GM21529 (cell line): ENCODE data around the gene SMG9.
A peak's percentile ranks its signal among the peaks of the same experiment; 100 is the strongest.

ENCODE experiments used
- ATAC-seq: cut with Tn5 transposase; IDR thresholded peaks from one replicate; pipeline ENCODE4 v1.9.1; 2021; ENCODE audit not compliant: unreplicated experiment

Gene SMG9

GRCh38 chr19:43754503-43755255 is at the start of gene SMG9:
Gene SMG9 (minus strand): TSS chr19:43754962. CDS start chr19:43750741, 4,221 bp downstream.
- ATAC-seq = peak; percentile 51

GRCh38 chr19:43804432-43804831 is 49.7 kb upstream of the SMG9 start:
- ATAC-seq = no peak

GRCh38 chr19:43802216-43802951 is 47.6 kb upstream of the SMG9 start, which contains the start of gene LYPD5:
Gene LYPD5 (minus strand): TSS chr19:43802447. CDS start chr19:43802380, 67 bp downstream.
- no peak for ATAC-seq

- ATAC-seq = no peak
Observed at GRCh38 chr19:43799502-43800142, 44.9 kb upstream of the SMG9 start.

- ATAC-seq = no peak
Observed at GRCh38 chr19:43798546-43799409, 44.0 kb upstream of the SMG9 start.

- no peak for ATAC-seq
Observed at GRCh38 chr19:43798026-43798545, 43.3 kb upstream of the SMG9 start.

- no peak for ATAC-seq
Observed at GRCh38 chr19:43797556-43797955, 42.8 kb upstream of the SMG9 start.

- no peak for ATAC-seq
Observed at GRCh38 chr19:43797118-43797517, 42.4 kb upstream of the SMG9 start.

GRCh38 chr19:43790587-43790986 is 35.8 kb upstream of the SMG9 start:
- ATAC-seq = no peak

GRCh38 chr19:43789029-43789428 is 34.3 kb upstream of the SMG9 start:
- no peak for ATAC-seq

- ATAC-seq = no peak
Observed at GRCh38 chr19:43786665-43787064, 31.9 kb upstream of the SMG9 start.

GRCh38 chr19:43784981-43785808 is 30.4 kb upstream of the SMG9 start:
- no peak for ATAC-seq

- no peak for ATAC-seq
Observed at GRCh38 chr19:43784241-43784980, 29.6 kb upstream of the SMG9 start.

- ATAC-seq = no peak
Observed at GRCh38 chr19:43783636-43784035, 28.9 kb upstream of the SMG9 start.

- no peak for ATAC-seq
Observed at GRCh38 chr19:43782689-43783231, 28.0 kb upstream of the SMG9 start.

GRCh38 chr19:43782311-43782660 is 27.5 kb upstream of the SMG9 start:
- no peak for ATAC-seq

GRCh38 chr19:43781630-43782310 is 27.0 kb upstream of the SMG9 start:
- no peak for ATAC-seq
